KBM-7 (cell line): Measurements from ENCODE around the gene ENDOG.
A peak's percentile ranks its signal among the peaks of the same experiment; 100 is the strongest.
"Not testable (repeated sequence)": the region's sequence is repeated elsewhere in the genome, so short reads cannot be mapped to it uniquely, and the experiment has no call there.

Experiments
- DNase-seq: peaks from one replicate; pipeline ENCODE4 v3.0.0-alpha.2; 2015
- in situ Hi-C: fragments of 300-500 bp; cut with MboI; formaldehyde crosslinking; loops from 2 replicates; pipeline ENCODE4 v1.14.3; 2020; ENCODE audit warnings: low sequenced_read_pairs, low pct_unique_long_range_greater_than_20kb, mixed read lengths

ENDOG gene

GRCh38 chr9:128818099-128818838 is at the start of gene ENDOG:
TSS of gene ENDOG (plus strand) at chr9:128818500. CDS start at chr9:128818685, 185 bp downstream.
- peak; percentile 98 for DNase-seq
- in situ Hi-C loops: no loop called here

DNA sequence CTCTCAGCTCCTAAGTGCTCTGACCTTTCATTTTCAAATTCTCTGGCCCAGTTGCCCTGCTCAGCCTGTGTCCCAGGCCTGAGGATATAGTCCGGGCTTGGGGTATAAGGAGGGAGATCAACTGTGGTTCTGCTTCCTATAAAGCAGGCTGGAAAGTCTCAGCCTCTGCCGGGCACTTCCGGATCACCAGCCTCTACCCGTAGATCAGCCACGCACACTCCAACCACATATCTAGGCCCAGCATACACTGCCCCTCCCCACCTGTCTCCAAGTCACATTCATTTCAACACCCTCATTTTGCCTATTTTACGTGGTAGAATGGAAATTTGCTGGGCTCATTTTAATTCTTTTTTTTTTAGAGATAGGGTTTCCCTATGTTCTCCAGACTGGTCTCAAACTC is 49.7 kb upstream of the ENDOG start:
- peak; percentile 80 for DNase-seq
- in situ Hi-C loops: no loop called here

GRCh38 chr9:128770286-128771030 is 47.8 kb upstream of the ENDOG start:
- in situ Hi-C loops: no loop called here
- no peak for DNase-seq

GRCh38 chr9:128771094-128771721 is 47.1 kb upstream of the ENDOG start:
- in situ Hi-C loops: no loop called here
- peak; percentile 32 for DNase-seq

DNA sequence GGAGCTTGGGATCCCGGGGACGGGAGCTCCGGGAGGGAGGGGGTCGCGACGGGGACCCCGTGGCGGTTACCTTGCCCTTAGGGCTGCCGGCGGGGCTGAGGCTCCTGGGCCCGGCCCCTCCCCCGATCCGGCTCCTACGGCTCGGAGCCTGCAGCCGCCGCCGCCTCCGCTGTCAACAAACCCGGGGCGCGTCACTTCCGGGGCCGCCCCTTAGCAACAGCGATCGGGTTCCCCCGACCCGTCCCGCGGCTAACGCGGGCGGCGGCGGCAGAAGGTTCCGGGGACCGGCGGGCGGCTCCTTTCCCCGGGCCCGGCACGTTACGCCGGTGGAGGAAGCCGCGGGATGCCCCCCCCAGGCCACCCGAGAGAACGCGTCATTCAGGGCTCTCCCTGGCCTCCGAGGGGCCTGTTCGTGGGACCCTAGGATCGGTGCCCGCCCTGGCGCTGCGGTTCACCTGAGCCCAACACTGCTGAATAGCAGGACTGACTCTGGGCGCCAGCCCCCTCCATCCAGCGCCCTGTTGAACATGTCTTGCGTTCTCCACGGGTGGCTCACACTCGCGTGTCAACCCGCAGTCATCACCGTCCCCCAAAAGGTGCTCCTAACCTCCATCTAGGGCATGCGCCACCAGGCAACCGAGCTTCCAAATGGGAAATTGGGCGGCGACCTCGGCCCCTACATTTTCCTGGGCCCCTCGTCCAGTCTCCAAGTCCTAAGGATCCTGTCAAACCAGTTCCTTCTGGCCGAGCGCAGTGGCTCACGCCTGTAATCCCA is 46.4 kb upstream of the ENDOG start, which contains the start of gene ZER1:
Gene ZER1, minus strand, starts transcription at position 183 of the 775 bp plus-strand sequence. CDS start 16,362 bp downstream, outside the sequence.
- peak; percentile 86 for DNase-seq
- in situ Hi-C loops: no loop called here

DNA sequence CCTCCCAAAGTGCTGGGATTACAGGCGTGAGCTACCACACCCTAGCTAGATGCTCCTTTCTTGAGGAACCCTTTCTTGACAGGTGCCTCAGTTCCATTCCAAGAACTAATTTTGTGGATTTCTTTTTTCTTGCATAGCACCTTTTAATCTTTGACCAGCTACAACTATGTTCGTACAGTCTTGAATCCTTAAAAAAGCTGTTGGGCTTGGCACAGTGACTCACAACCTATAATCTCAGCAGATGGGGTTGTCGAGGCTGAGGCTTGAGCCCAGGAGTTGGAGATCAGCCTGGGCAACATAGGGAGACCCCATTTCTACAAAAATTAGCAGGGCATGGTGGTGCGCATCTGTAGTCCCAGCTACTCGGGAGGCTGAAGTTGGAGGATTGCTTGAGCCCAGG is 45.3 kb upstream of the ENDOG start:
- in situ Hi-C loops: no loop called here
- DNase-seq: no peak

DNA sequence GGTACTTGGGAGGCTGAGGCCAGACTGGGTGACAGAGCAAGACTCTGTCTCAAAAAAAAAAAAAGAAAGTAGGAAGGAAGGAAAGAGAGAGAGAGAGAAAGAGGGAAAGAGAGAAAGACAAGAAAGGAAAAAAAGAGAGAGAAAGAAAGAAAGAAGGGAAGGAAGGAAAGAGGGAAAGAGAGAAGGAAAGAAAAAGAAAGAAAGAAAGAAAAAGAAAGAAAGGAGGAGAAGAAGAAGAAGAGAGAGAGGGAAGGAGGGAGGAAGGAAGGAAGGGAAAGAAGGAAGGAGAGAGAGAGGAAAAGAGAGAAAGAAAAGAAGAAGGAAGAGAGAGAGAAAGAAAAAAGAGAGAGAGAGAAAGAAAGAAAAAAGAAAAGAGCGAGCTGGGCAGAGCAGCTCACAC is 43.5 kb upstream of the ENDOG start:
- in situ Hi-C loops: no loop called here
- DNase-seq: no peak

DNA sequence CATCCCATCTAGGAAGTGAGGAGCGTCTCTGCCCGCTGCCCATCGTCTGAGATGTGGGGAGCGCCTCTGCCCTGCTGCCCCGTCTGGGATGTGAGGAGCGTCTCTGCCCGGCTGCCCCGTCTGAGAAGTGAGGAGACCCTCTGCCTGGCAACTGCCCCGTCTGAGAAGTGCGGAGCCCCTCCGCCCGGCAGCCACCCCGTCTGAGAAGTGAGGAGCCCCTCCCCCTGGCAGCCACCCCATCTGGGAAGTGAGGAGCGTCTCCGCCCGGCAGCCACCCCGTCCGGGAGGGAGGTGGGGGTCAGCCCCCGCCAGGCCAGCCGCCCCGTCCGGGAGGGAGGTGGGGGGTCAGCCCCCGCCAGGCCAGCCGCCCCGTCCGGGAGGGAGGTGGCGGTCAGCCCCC is 38.2 kb upstream of the ENDOG start:
- in situ Hi-C loops, DNase-seq: not testable (repeated sequence)

GRCh38 chr9:128781187-128782070 is 36.9 kb upstream of the ENDOG start:
- DNase-seq: peak; percentile 27
- in situ Hi-C loops: no loop called here

DNA sequence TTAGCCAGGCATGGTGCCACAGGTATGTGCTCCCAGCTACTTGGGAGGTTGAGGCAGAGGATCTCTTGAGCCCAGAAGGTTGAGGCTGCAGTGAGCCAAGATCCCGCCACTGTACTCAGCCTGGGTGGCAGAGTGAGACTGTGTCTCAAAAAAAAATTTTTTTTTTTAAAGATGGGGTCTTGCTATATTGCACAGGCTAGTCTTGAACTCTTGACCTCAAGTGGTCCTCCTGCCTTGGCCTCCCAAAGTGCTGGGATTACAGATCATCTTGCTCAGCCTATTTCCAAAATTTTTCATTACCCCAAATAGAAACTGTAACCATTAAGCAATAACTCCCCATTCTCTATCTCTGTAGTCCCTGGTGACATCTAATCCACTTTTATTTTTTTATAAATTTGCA is 35.6 kb upstream of the ENDOG start:
- in situ Hi-C loops: no loop called here
- no peak for DNase-seq

- no peak for DNase-seq
- in situ Hi-C loops: no loop called here
Measured at GRCh38 chr9:128785427-128785826, 32.9 kb upstream of the ENDOG start.

GRCh38 chr9:128786681-128787601 is 31.4 kb upstream of the ENDOG start, which contains the start of gene TBC1D13:
TSS of gene TBC1D13 (plus strand) at chr9:128787253. CDS start at chr9:128787354, 101 bp downstream.
- in situ Hi-C loops: no loop called here
- peak; percentile 90 for DNase-seq

GRCh38 chr9:128787659-128788058 is 30.6 kb upstream of the ENDOG start:
- DNase-seq: no peak
- in situ Hi-C loops: no loop called here

- in situ Hi-C loops: no loop called here
Measured at GRCh38 chr9:128788445-128788844, 29.9 kb upstream of the ENDOG start.

GRCh38 chr9:128790536-128790935 is 27.8 kb upstream of the ENDOG start:
- DNase-seq: no peak
- in situ Hi-C loops: no loop called here

More at GRCh38 chr9:128788445-128788844, 29.9 kb upstream of the ENDOG start:
- no peak for DNase-seq

DNA sequence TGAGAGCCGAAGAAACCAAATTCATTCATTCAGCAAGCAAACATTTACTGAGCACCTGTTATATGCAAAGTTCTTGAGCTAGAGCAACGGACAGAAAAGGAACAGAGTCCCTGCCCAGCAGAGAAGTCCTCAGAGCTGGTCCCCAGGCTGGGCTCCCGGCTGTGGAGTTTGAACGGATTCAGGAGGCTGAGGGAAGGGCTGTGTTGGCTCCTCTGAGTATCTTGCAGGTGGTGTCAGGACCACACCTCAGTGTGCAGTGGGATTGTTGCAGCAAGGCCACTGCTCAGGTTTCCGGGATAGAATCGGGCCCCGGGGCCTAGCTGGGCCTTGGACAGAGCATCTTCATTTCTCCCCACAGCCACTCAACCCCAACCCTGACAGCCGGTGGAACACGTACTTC is 26.2 kb upstream of the ENDOG start:
- in situ Hi-C loops: no loop called here
- no peak for DNase-seq

- in situ Hi-C loops: no loop called here
- DNase-seq: no peak
Measured at GRCh38 chr9:128792978-128793686, 25.2 kb upstream of the ENDOG start.
